Left cardiac atrium (tissue), 2 donors: ENCODE measurements around the gene IPO8. TPM values are rescaled to one million over a fixed set of nuclear protein-coding genes. Genes with fewer than 3 reads are reported as not detected.

Experiments used
- total RNA-seq, 2 donors: library from RNA; stranded (reverse); fragmentation: NEBNext Ultra II Directional; extraction: Animal tissue kit (Norgen Biotek cat#: 25700); gene quantifications; one replicate each; pipeline ENCODE4 v1.2.1, GENCODE V29; 2021
- donor health status: DM: no; HTN: yes; CAD: no; lungs with severe emphysema.
- donor health status: DM: yes; HTN: yes; CAD: no.

Gene IPO8
- total RNA-seq, 2 donors from 2014 or later, result 21.9 to 28.5 TPM

Other genes with a start within 250 kb of the IPO8 start
- gene CAPRIN2, start 59.1 kb upstream of the IPO8 start, total RNA-seq, result 10 to 100 TPM; 17.9 to 20.9 TPM
- gene TSPAN11, start 230.9 kb upstream of the IPO8 start, total RNA-seq, result 1 to 10 TPM; 2.5 to 3.8 TPM